AG09309 (cell line): ENCODE data around the gene CPA5.
"Not testable (repeated sequence)": the region's sequence is repeated elsewhere in the genome, so short reads cannot be mapped to it uniquely, and the experiment has no call there.

ENCODE experiments used
- DNase-seq: peaks from one replicate; pipeline ENCODE4 v3.0.0-alpha.2; 2010; ENCODE audit warnings: low read depth
- H3K4me3 ChIP-seq: 2 replicates; pipeline ENCODE4 v1.5.1; 2011; ENCODE audit warnings: mild to moderate bottlenecking, low read depth, low read length, moderate library complexity; ENCODE audit not compliant: control insufficient read depth
- TF ChIP-seq, protein P1 (sequence below): IDR thresholded peaks from 2 replicates; pipeline ENCODE4 v1.5.1; 2011; ENCODE audit warnings: mild to moderate bottlenecking, low read depth, low read length, inconsistent platforms; ENCODE audit not compliant: insufficient read depth, control insufficient read depth; ENCODE audit errors: missing control alignments

CPA5 gene

DNA sequence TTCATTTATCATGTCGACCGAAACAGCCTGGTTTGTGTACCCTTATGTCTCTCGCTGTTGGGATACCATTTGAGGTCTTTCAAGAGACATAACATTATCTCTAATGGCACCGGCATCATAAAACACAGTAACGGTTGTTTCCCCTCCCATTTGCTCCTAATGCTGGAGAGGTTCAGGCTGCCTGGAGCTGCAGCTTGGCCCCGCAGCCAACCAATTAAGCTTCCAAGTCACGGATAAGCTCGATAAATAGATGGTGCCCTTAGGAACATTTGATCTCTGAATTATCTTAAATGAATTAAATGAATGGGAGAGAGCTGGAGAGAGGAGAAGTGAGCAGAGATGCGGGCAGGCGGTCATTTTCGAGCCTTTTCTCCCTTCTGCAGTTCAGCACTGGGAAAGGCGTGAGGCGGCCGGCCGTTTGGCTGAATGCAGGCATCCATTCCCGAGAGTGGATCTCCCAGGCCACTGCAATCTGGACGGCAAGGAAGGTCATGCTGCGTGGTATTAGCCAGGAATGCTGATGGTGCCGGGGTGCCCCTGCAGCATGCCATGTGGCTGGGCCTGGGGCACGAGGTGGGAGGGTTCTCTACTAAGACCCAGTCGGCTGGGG lies 39.1 kb upstream of the CPA5 start:
- no peak for DNase-seq
- TF ChIP-seq, protein P1, sequence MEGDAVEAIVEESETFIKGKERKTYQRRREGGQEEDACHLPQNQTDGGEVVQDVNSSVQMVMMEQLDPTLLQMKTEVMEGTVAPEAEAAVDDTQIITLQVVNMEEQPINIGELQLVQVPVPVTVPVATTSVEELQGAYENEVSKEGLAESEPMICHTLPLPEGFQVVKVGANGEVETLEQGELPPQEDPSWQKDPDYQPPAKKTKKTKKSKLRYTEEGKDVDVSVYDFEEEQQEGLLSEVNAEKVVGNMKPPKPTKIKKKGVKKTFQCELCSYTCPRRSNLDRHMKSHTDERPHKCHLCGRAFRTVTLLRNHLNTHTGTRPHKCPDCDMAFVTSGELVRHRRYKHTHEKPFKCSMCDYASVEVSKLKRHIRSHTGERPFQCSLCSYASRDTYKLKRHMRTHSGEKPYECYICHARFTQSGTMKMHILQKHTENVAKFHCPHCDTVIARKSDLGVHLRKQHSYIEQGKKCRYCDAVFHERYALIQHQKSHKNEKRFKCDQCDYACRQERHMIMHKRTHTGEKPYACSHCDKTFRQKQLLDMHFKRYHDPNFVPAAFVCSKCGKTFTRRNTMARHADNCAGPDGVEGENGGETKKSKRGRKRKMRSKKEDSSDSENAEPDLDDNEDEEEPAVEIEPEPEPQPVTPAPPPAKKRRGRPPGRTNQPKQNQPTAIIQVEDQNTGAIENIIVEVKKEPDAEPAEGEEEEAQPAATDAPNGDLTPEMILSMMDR: no peak
- no peak overlapping the region for H3K4me3 ChIP-seq

GRCh38 chr7:130309986-130310385 lies 34.6 kb upstream of the CPA5 start:
- TF ChIP-seq, protein P1: no peak

GRCh38 chr7:130314305-130314704 lies 30.3 kb upstream of the CPA5 start:
- no peak overlapping the region for H3K4me3 ChIP-seq
- TF ChIP-seq, protein P1: no peak
- no peak for DNase-seq

More at GRCh38 chr7:130309986-130310385, 34.6 kb upstream of the CPA5 start:
- H3K4me3 ChIP-seq: no peak overlapping the region
- no peak for DNase-seq

GRCh38 chr7:130319541-130319940 lies 25.1 kb upstream of the CPA5 start:
- TF ChIP-seq, protein P1: no peak
- no peak overlapping the region for H3K4me3 ChIP-seq
- no peak for DNase-seq

DNA sequence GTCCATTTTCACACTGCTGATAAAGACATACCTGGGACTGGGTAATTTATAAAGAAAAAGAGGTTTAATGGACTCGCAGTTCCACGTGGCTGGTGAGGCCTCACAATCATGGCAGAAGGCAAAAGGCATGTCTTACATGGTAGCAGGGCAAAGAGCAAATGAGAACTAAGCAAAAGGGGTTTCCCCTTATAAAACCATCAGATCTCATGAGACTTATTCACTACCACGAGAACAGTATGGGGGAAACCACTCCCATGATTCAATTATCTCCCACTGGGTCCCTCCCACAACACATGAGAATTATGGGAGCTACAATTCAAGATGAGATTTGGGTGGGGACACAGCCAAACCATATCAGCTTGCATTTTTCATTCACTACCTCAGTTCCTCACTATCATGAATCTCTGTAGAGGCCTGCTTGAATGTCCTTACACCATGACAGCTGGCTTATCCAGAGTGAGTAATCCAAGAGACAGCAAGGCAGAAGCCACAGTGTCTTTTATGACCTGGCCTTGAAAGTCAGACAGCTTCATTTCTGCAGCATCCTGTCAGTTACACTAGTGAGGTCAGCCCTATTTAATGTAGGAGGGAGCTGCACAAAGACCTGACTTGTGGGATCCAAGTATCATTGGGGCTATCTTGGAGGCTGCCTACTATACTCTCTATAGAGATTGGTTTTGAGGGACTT lies 22.9 kb upstream of the CPA5 start:
- not testable (repeated sequence) for DNase-seq, H3K4me3 ChIP-seq

DNA sequence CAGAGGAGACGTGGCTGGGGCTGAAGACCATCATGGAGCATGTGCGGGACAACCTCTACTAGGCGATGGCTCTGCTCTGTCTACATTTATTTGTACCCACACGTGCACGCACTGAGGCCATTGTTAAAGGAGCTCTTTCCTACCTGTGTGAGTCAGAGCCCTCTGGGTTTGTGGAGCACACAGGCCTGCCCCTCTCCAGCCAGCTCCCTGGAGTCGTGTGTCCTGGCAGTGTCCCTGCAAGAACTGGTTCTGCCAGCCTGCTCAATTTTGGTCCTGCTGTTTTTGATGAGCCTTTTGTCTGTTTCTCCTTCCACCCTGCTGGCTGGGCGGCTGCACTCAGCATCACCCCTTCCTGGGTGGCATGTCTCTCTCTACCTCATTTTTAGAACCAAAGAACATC lies 22.0 kb upstream of the CPA5 start:
- TF ChIP-seq, protein P1: no peak
- H3K4me3 ChIP-seq: no peak overlapping the region
- no peak for DNase-seq

GRCh38 chr7:130324306-130324943 lies 20.2 kb upstream of the CPA5 start:
- TF ChIP-seq, protein P1: no peak
- no peak for DNase-seq

More at GRCh38 chr7:130324306-130324943, 20.2 kb upstream of the CPA5 start:
- H3K4me3 ChIP-seq: no peak overlapping the region
